ENCODE measurements around the gene BMP4. TPM values are rescaled to one million over a fixed set of nuclear protein-coding genes. Genes with fewer than 3 reads are reported as not detected.

Gene BMP4
- polyA plus RNA-seq, 1 donor (not counting 4 experiments of a cell fraction or from before 2014, with no cell fraction given), result 6.5 TPM

- no peak overlapping the region for H3K9ac ChIP-seq (ENCODE audit: control insufficient read depth, extremely low read depth, insufficient read depth, low read length)
- no peaks in the 10 kb centered on the region for H3K9me3 ChIP-seq (ENCODE audit: control insufficient read depth, low read depth, low read length)
- H4K20me1 ChIP-seq (ENCODE audit: control insufficient read depth, extremely low read depth, insufficient read depth, low read length), result no peaks in the 10 kb centered on the region
- H3K4me3 ChIP-seq (ENCODE audit: control insufficient read depth in 2 of 3, extremely low read depth in 1 of 3, insufficient read depth in 2 of 3, low read depth in 1 of 3, low read length in 3 of 3), result no peak overlapping the region
- TF ChIP-seq CTCF (optimal IDR thresholded peaks at IDR 0.05 in 1 of 3, IDR thresholded peaks at IDR 0.05 in 1 of 3, conservative IDR thresholded peaks at IDR 0.05 in 1 of 3; ENCODE audit: extremely low read depth in 1 of 3, insufficient read depth in 2 of 3, low read length in 3 of 3), result no peak
- no peak for TF ChIP-seq EZH2 (IDR thresholded peaks at IDR 0.05; ENCODE audit: low read length)
- no peaks in the 10 kb centered on the region for H3K9me1 ChIP-seq (ENCODE audit: control insufficient read depth, extremely low read depth, insufficient read depth, low read length)
- DNase-seq (ENCODE audit: low read depth, low spot score) (no peak), FAIRE-seq (no peak)
- H3K27me3 ChIP-seq (ENCODE audit: control insufficient read depth, extremely low read depth, insufficient read depth, low read length), result no peaks in the 10 kb centered on the region
- no peak overlapping the region for H3K27ac ChIP-seq (ENCODE audit: control insufficient read depth, insufficient read depth, low read length)
- H3K79me2 ChIP-seq (ENCODE audit: control insufficient read depth, insufficient read depth, low read length), result no peaks in the 10 kb centered on the region
- H3K4me1 ChIP-seq (ENCODE audit: control insufficient read depth, extremely low read depth, insufficient read depth, low read length), result no peaks in the 10 kb centered on the region
- H3K36me3 ChIP-seq (ENCODE audit: control insufficient read depth in 2 of 2, extremely low read depth in 1 of 2, insufficient read depth in 2 of 2, low read length in 2 of 2), result no peaks in the 10 kb centered on the region
- dilution Hi-C loops (cut with MboI; ENCODE audit: extremely low pct_ligation_motif_present, low sequenced_read_pairs), result no loop called here
- no peak overlapping the region for H3K4me2 ChIP-seq (ENCODE audit: control insufficient read depth, extremely low read depth, insufficient read depth, low read depth, low read length)
- H2AFZ ChIP-seq (ENCODE audit: control insufficient read depth, low read length), result no peak overlapping the region
Measured at GRCh38 chr14:53916239-53916638, 40.4 kb downstream of the BMP4 start.

- Histone ChIP-seq H3K9me3 (ENCODE audit: control insufficient read depth, low read depth, low read length) (no peaks in the 10 kb centered on the region), H4K20me1 (ENCODE audit: control insufficient read depth, extremely low read depth, insufficient read depth, low read length) (no peaks in the 10 kb centered on the region), H3K27ac (ENCODE audit: control insufficient read depth, insufficient read depth, low read length) (no peak overlapping the region), H3K9me1 (ENCODE audit: control insufficient read depth, extremely low read depth, insufficient read depth, low read length) (no peaks in the 10 kb centered on the region), H3K27me3 (ENCODE audit: control insufficient read depth, extremely low read depth, insufficient read depth, low read length) (no peaks in the 10 kb centered on the region), H2AFZ (ENCODE audit: control insufficient read depth, low read length) (no peak overlapping the region), H3K4me3 (ENCODE audit: control insufficient read depth in 2 of 3, extremely low read depth in 1 of 3, insufficient read depth in 2 of 3, low read depth in 1 of 3, low read length in 3 of 3) (no peak overlapping the region), H3K4me1 (ENCODE audit: control insufficient read depth, extremely low read depth, insufficient read depth, low read length) (no peaks in the 10 kb centered on the region), H3K36me3 (ENCODE audit: control insufficient read depth in 2 of 2, extremely low read depth in 1 of 2, insufficient read depth in 2 of 2, low read length in 2 of 2) (no peaks in the 10 kb centered on the region), H3K9ac (ENCODE audit: control insufficient read depth, extremely low read depth, insufficient read depth, low read length) (no peak overlapping the region), H3K4me2 (ENCODE audit: control insufficient read depth, extremely low read depth, insufficient read depth, low read depth, low read length) (no peak overlapping the region), H3K79me2 (ENCODE audit: control insufficient read depth, insufficient read depth, low read length) (no peaks in the 10 kb centered on the region)
- dilution Hi-C loops (cut with MboI; ENCODE audit: extremely low pct_ligation_motif_present, low sequenced_read_pairs), result no loop called here
- FAIRE-seq, result no peak
- TF ChIP-seq EZH2 (IDR thresholded peaks at IDR 0.05; ENCODE audit: low read length), result no peak
- no peak for TF ChIP-seq CTCF (optimal IDR thresholded peaks at IDR 0.05 in 1 of 3, IDR thresholded peaks at IDR 0.05 in 1 of 3, conservative IDR thresholded peaks at IDR 0.05 in 1 of 3; ENCODE audit: extremely low read depth in 1 of 3, insufficient read depth in 2 of 3, low read length in 3 of 3)
- no peak for DNase-seq (ENCODE audit: low read depth, low spot score)
Measured at GRCh38 chr14:53915364-53916014, 41.1 kb downstream of the BMP4 start.
